Sigmoid colon (tissue), 7 donors: ENCODE data around the gene CDCA7L. TPM values are rescaled to one million over a fixed set of nuclear protein-coding genes. Genes with fewer than 3 reads are reported as not detected.

Source experiments
- DNase-seq: peaks from one replicate; pipeline ENCODE4 v3.0.0-alpha.2; 2019
- H3K27ac ChIP-seq, 4 donors: fragments of 200-600 bp; sonication (generic); one replicate each; pipeline ENCODE4 v1.5.1; 2016 to 2019; ENCODE audit warnings: mild to moderate bottlenecking in 1 of 4
- H3K27me3 ChIP-seq, 3 donors: fragments of 200-600 bp; sonication (generic); one replicate each; pipeline ENCODE4 v1.5.1; 2019; ENCODE audit warnings: mild to moderate bottlenecking in 1 of 3
- H3K36me3 ChIP-seq, 4 donors: fragments of 200-600 bp; sonication (generic); one replicate each; pipeline ENCODE4 v1.5.1; 2016 to 2019
- H3K4me1 ChIP-seq, 4 donors: fragments of 200-600 bp; sonication (generic); one replicate each; pipeline ENCODE4 v1.5.1; 2017 to 2019
- H3K4me3 ChIP-seq, 4 donors: fragments of 200-600 bp; sonication (generic); one replicate each; pipeline ENCODE4 v1.5.1; 2017 to 2019; ENCODE audit warnings: mild to moderate bottlenecking in 2 of 4, moderate library complexity in 1 of 4
- H3K9me3 ChIP-seq, 4 donors: fragments of 200-600 bp in 3 of 4; sonication (generic) in 3 of 4; one replicate each; pipeline versions ENCODE4 v1.5.1 to v1.6.1; 2013 to 2019
- CTCF ChIP-seq, 4 experiments: fragments of 450-650 bp in 3 of 4; fragments of 200-600 bp in 1 of 4; IDR thresholded peaks; one replicate each; pipeline ENCODE4 v1.5.1; 2016 to 2019; ENCODE audit warnings: antibody characterized with exemption in 4 of 4, mild to moderate bottlenecking in 3 of 4, moderate library complexity in 2 of 4
- EP300 ChIP-seq, 4 donors: sonication (generic); formaldehyde crosslinking; IDR thresholded peaks; one replicate each; pipeline ENCODE4 v1.6.1; 2017; ENCODE audit warnings: antibody characterized with exemption in 4 of 4
- POLR2A ChIP-seq, 2 donors: fragments of 450-650 bp; IDR thresholded peaks; one replicate each; pipeline ENCODE4 v1.6.1; 2016; ENCODE audit warnings: antibody characterized with exemption in 2 of 2, mild to moderate bottlenecking in 2 of 2, moderate library complexity in 2 of 2
- POLR2AphosphoS5 ChIP-seq, 4 donors: sonication (generic); formaldehyde crosslinking; IDR thresholded peaks; one replicate each; pipeline ENCODE4 v1.6.1; 2017; ENCODE audit warnings: antibody characterized with exemption in 4 of 4
- WGBS, 2 donors: extraction: QIAGEN DNeasy Blood & Tissue Kit; methylation state at CpG; one replicate each; pipeline ENCODE4 v1.1.7; 2013; 5-methylcytosine and 5-hydroxymethylcytosine counted together
- intact Hi-C: fragments of 100-400 bp; cut with DNase I; formaldehyde crosslinking; loops from one replicate; pipeline ENCODE4 v1.15.1; 2023
- polyA plus RNA-seq, 3 donors: library from polyadenylated mRNA; stranded (reverse); fragments of 200-250 nt; gene quantifications; one replicate each; pipeline ENCODE4 v1.2.3, GENCODE V29; 2013
- total RNA-seq, 4 donors: library from RNA; depleted of rRNA; stranded (reverse); fragments of >200 nt; gene quantifications; one replicate each; pipeline ENCODE4 v1.1.0, GENCODE V29; 2016
- donor health status: healthy with polysubstance abuse.
- donor health status: Bipolar disorder and iron deficiency.
- donor health status: healthy.

The CDCA7L gene
- total and polyA plus RNA-seq, 7 donors = 12.3 to 55.9 (median 23.5) TPM

- no peak overlapping the region for H3K27ac ChIP-seq
- no peak for DNase-seq
- no peaks in the 10 kb centered on the region for H3K27me3 ChIP-seq
- WGBS, 2 donors = 30 to 60% methylated on average over 2 of the region's 2 CpGs
- H3K4me1 ChIP-seq = peaks cover 0 to 9% (median 3%) of the 10 kb centered on the region in 4 donors
- no peaks in the 10 kb centered on the region for H3K36me3 ChIP-seq
- TF ChIP-seq POLR2A (IDR thresholded peaks at IDR 0.05) (no peak), EP300 (IDR thresholded peaks at IDR 0.05) (no peak), CTCF (IDR thresholded peaks at IDR 0.05) (no peak), POLR2AphosphoS5 (IDR thresholded peaks at IDR 0.05) (no peak)
- no peaks in the 10 kb centered on the region for H3K9me3 ChIP-seq
- intact Hi-C loops = no loop called here
- H3K4me3 ChIP-seq = no peak overlapping the region
These were observed 22.0 kb downstream of the CDCA7L start for GRCh38 chr7:21923658-21924057.

- H3K4me3 ChIP-seq = no peak overlapping the region
- H3K9me3 ChIP-seq = no peaks in the 10 kb centered on the region
- 91 to 96% methylated on average over 5 of the region's 5 CpGs for WGBS, 2 donors
- no peaks in the 10 kb centered on the region for H3K27me3 ChIP-seq
- peaks cover 0 to 16% (median 5%) of the 10 kb centered on the region in 4 donors for H3K4me1 ChIP-seq
- no peak for DNase-seq
- no peaks in the 10 kb centered on the region for H3K36me3 ChIP-seq
- TF ChIP-seq CTCF (IDR thresholded peaks at IDR 0.05) (no peak), EP300 (IDR thresholded peaks at IDR 0.05) (no peak), POLR2A (IDR thresholded peaks at IDR 0.05) (no peak), POLR2AphosphoS5 (IDR thresholded peaks at IDR 0.05) (no peak)
- intact Hi-C loops = no loop called here
- H3K27ac ChIP-seq = no peak overlapping the region
These were observed 23.1 kb downstream of the CDCA7L start for GRCh38 chr7:21922605-21923004.

GRCh38 chr7:21920936-21921335 lies 24.8 kb downstream of the CDCA7L start:
- no peak for DNase-seq
- intact Hi-C loops = no loop called here
- H3K27me3 ChIP-seq = no peaks in the 10 kb centered on the region
- H3K4me1 ChIP-seq = peaks cover 0 to 16% (median 5%) of the 10 kb centered on the region in 4 donors
- H3K4me3 ChIP-seq = no peak overlapping the region
- TF ChIP-seq EP300 (IDR thresholded peaks at IDR 0.05) (no peak), CTCF (IDR thresholded peaks at IDR 0.05) (no peak), POLR2AphosphoS5 (IDR thresholded peaks at IDR 0.05) (no peak), POLR2A (IDR thresholded peaks at IDR 0.05) (no peak)
- 62 to 63% methylated on average over 3 of the region's 3 CpGs for WGBS, 2 donors
- H3K27ac ChIP-seq = no peak overlapping the region
- no peaks in the 10 kb centered on the region for H3K9me3 ChIP-seq
- H3K36me3 ChIP-seq = peaks cover 0 to 5% (median under 1%) of the 10 kb centered on the region in 4 donors

GRCh38 chr7:21918216-21918615 lies 27.5 kb downstream of the CDCA7L start:
- Histone ChIP-seq H3K36me3 (peaks cover 0 to 16% (median 3%) of the 10 kb centered on the region in 4 donors), H3K27ac (no peak overlapping the region), H3K4me1 (peaks cover 0 to 9% (median 5%) of the 10 kb centered on the region in 4 donors), H3K27me3 (no peaks in the 10 kb centered on the region), H3K4me3 (no peak overlapping the region), H3K9me3 (no peaks in the 10 kb centered on the region)
- intact Hi-C loops = loop anchor here (10.0 kb wide), 1 partner anchor 87 kb away; no protein-coding TSS in a partner anchor
- TF ChIP-seq POLR2A (IDR thresholded peaks at IDR 0.05) = no peak
- 93 to 99% methylated on average over 2 of the region's 2 CpGs for WGBS, 2 donors
- DNase-seq = no peak

GRCh38 chr7:21916629-21917028 lies 29.1 kb downstream of the CDCA7L start:
- Histone ChIP-seq H3K36me3 (peaks cover 0 to 16% (median 3%) of the 10 kb centered on the region in 4 donors), H3K4me3 (no peak overlapping the region), H3K27ac (no peak overlapping the region), H3K9me3 (no peaks in the 10 kb centered on the region), H3K4me1 (peaks cover 0 to 22% (median 17%) of the 10 kb centered on the region in 4 donors), H3K27me3 (no peaks in the 10 kb centered on the region)
- WGBS, 2 donors = 92% methylated on average over 5 of the region's 5 CpGs
- no peak for TF ChIP-seq EP300 (IDR thresholded peaks at IDR 0.05)
- TF ChIP-seq POLR2AphosphoS5 (IDR thresholded peaks at IDR 0.05) = no peak
- TF ChIP-seq POLR2A (IDR thresholded peaks at IDR 0.05) = no peak
- intact Hi-C loops = loop anchor here (10.0 kb wide), 1 partner anchor 88 kb away; no protein-coding TSS in a partner anchor
- no peak for DNase-seq

- Histone ChIP-seq H3K9me3 (no peaks in the 10 kb centered on the region), H3K4me1 (peaks cover 0 to 27% (median 20%) of the 10 kb centered on the region in 4 donors), H3K4me3 (no peak overlapping the region), H3K27ac (no peak overlapping the region), H3K36me3 (peaks cover 0 to 16% (median 3%) of the 10 kb centered on the region in 4 donors), H3K27me3 (no peaks in the 10 kb centered on the region)
- no peak for DNase-seq
- TF ChIP-seq EP300 (IDR thresholded peaks at IDR 0.05) (no peak), CTCF (IDR thresholded peaks at IDR 0.05) (no peak), POLR2AphosphoS5 (IDR thresholded peaks at IDR 0.05) (no peak), POLR2A (IDR thresholded peaks at IDR 0.05) (no peak)
- intact Hi-C loops = loop anchor here (10.0 kb wide), 1 partner anchor 89 kb away; no protein-coding TSS in a partner anchor
- 96% methylated on average over 7 of the region's 7 CpGs for WGBS, 2 donors
These were observed 29.5 kb downstream of the CDCA7L start for GRCh38 chr7:21916176-21916575.
